Sigmoid colon (tissue), 3 donors: ENCODE data around the gene UBXN10.

ENCODE experiments used
- POLR2A ChIP-seq, 2 donors: fragments of 450-650 bp; IDR thresholded peaks; one replicate each; pipeline ENCODE4 v1.6.1; 2016; ENCODE audit warnings: antibody characterized with exemption in 2 of 2, mild to moderate bottlenecking in 2 of 2, moderate library complexity in 2 of 2
- TF ChIP-seq, protein P1 (sequence below), 4 experiments: fragments of 450-650 bp in 3 of 4; fragments of 200-600 bp in 1 of 4; IDR thresholded peaks; one replicate each; pipeline ENCODE4 v1.5.1; 2016 to 2019; ENCODE audit warnings: antibody characterized with exemption in 4 of 4, mild to moderate bottlenecking in 3 of 4, moderate library complexity in 2 of 4

GRCh38 chr1:20215716-20216115, 29.8 kb downstream of the UBXN10 start:
- no peak for TF ChIP-seq POLR2A (IDR thresholded peaks at IDR 0.05)
- TF ChIP-seq, protein P1, sequence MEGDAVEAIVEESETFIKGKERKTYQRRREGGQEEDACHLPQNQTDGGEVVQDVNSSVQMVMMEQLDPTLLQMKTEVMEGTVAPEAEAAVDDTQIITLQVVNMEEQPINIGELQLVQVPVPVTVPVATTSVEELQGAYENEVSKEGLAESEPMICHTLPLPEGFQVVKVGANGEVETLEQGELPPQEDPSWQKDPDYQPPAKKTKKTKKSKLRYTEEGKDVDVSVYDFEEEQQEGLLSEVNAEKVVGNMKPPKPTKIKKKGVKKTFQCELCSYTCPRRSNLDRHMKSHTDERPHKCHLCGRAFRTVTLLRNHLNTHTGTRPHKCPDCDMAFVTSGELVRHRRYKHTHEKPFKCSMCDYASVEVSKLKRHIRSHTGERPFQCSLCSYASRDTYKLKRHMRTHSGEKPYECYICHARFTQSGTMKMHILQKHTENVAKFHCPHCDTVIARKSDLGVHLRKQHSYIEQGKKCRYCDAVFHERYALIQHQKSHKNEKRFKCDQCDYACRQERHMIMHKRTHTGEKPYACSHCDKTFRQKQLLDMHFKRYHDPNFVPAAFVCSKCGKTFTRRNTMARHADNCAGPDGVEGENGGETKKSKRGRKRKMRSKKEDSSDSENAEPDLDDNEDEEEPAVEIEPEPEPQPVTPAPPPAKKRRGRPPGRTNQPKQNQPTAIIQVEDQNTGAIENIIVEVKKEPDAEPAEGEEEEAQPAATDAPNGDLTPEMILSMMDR (IDR thresholded peaks at IDR 0.05), result no peak
